ENCODE results near the gene TRERF1. TPM values are rescaled to one million over a fixed set of nuclear protein-coding genes. Genes with fewer than 3 reads are reported as not detected.

TRERF1 gene
- total RNA-seq, 1 experiment from 2014 or later = 22.3 TPM

DNA sequence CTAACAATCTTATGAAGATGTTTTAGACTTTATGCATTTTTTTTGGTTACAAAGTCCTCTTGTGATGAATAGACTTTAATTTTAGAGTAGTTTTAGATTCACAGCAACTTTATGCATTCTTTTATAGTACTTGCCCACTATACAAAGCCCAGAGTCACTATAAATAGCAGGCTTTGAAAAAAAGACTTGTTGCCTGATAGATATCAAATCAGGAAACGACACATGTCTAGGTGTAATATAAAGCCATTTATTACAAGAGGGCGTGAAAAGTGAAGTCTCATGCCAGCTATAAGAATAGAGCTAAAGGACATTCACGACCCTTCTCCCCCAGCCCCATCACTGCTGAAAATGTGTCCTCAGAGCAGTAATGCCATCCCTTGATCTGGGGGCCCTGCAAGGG is 156.0 kb downstream of the TRERF1 start:
- Mint-ChIP-seq H3K9me3 (no peaks in the 10 kb centered on the region), H3K36me3 (peaks cover 15% of the 10 kb centered on the region), H3K27me3 (ENCODE audit: low read depth) (no peaks in the 10 kb centered on the region), H3K27ac (no peak overlapping the region), H3K4me3 (no peak overlapping the region), H3K4me1 (peaks cover 3% of the 10 kb centered on the region)
- no peak for TF ChIP-seq NFE2L1 (CRISPR knock-in tag; IDR thresholded peaks at IDR 0.05)
- TF ChIP-seq TEAD1 (CRISPR knock-in tag; IDR thresholded peaks at IDR 0.05) = no peak
- no peak for TF ChIP-seq ELF4 (CRISPR knock-in tag; IDR thresholded peaks at IDR 0.05; ENCODE audit: low read depth)
- no peak for TF ChIP-seq NR2C2 (CRISPR knock-in tag; IDR thresholded peaks at IDR 0.05)
- TF ChIP-seq, protein P1, sequence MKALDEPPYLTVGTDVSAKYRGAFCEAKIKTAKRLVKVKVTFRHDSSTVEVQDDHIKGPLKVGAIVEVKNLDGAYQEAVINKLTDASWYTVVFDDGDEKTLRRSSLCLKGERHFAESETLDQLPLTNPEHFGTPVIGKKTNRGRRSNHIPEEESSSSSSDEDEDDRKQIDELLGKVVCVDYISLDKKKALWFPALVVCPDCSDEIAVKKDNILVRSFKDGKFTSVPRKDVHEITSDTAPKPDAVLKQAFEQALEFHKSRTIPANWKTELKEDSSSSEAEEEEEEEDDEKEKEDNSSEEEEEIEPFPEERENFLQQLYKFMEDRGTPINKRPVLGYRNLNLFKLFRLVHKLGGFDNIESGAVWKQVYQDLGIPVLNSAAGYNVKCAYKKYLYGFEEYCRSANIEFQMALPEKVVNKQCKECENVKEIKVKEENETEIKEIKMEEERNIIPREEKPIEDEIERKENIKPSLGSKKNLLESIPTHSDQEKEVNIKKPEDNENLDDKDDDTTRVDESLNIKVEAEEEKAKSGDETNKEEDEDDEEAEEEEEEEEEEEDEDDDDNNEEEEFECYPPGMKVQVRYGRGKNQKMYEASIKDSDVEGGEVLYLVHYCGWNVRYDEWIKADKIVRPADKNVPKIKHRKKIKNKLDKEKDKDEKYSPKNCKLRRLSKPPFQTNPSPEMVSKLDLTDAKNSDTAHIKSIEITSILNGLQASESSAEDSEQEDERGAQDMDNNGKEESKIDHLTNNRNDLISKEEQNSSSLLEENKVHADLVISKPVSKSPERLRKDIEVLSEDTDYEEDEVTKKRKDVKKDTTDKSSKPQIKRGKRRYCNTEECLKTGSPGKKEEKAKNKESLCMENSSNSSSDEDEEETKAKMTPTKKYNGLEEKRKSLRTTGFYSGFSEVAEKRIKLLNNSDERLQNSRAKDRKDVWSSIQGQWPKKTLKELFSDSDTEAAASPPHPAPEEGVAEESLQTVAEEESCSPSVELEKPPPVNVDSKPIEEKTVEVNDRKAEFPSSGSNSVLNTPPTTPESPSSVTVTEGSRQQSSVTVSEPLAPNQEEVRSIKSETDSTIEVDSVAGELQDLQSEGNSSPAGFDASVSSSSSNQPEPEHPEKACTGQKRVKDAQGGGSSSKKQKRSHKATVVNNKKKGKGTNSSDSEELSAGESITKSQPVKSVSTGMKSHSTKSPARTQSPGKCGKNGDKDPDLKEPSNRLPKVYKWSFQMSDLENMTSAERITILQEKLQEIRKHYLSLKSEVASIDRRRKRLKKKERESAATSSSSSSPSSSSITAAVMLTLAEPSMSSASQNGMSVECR (CRISPR knock-in tag; IDR thresholded peaks at IDR 0.05; ENCODE audit: borderline replicate concordance) = no peak
- no peak for TF ChIP-seq NR3C1 (CRISPR knock-in tag; conservative IDR thresholded peaks at IDR 0.05; ENCODE audit: low read depth)
- no peak for TF ChIP-seq NFATC4 (CRISPR knock-in tag; IDR thresholded peaks at IDR 0.05)
- TF ChIP-seq NFYB (CRISPR knock-in tag; conservative IDR thresholded peaks at IDR 0.05; ENCODE audit: low read depth) = no peak
- TF ChIP-seq, protein P2, sequence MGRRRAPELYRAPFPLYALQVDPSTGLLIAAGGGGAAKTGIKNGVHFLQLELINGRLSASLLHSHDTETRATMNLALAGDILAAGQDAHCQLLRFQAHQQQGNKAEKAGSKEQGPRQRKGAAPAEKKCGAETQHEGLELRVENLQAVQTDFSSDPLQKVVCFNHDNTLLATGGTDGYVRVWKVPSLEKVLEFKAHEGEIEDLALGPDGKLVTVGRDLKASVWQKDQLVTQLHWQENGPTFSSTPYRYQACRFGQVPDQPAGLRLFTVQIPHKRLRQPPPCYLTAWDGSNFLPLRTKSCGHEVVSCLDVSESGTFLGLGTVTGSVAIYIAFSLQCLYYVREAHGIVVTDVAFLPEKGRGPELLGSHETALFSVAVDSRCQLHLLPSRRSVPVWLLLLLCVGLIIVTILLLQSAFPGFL (CRISPR knock-in tag; IDR thresholded peaks at IDR 0.05; ENCODE audit: borderline replicate concordance) = no peak
- TF ChIP-seq JAZF1 (CRISPR knock-in tag; IDR thresholded peaks at IDR 0.05) = no peak
- TF ChIP-seq, protein P3, sequence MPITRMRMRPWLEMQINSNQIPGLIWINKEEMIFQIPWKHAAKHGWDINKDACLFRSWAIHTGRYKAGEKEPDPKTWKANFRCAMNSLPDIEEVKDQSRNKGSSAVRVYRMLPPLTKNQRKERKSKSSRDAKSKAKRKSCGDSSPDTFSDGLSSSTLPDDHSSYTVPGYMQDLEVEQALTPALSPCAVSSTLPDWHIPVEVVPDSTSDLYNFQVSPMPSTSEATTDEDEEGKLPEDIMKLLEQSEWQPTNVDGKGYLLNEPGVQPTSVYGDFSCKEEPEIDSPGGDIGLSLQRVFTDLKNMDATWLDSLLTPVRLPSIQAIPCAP (CRISPR knock-in tag; IDR thresholded peaks at IDR 0.05) = no peak
- TF ChIP-seq, protein P4, sequence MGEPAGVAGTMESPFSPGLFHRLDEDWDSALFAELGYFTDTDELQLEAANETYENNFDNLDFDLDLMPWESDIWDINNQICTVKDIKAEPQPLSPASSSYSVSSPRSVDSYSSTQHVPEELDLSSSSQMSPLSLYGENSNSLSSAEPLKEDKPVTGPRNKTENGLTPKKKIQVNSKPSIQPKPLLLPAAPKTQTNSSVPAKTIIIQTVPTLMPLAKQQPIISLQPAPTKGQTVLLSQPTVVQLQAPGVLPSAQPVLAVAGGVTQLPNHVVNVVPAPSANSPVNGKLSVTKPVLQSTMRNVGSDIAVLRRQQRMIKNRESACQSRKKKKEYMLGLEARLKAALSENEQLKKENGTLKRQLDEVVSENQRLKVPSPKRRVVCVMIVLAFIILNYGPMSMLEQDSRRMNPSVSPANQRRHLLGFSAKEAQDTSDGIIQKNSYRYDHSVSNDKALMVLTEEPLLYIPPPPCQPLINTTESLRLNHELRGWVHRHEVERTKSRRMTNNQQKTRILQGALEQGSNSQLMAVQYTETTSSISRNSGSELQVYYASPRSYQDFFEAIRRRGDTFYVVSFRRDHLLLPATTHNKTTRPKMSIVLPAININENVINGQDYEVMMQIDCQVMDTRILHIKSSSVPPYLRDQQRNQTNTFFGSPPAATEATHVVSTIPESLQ (CRISPR knock-in tag; IDR thresholded peaks at IDR 0.05) = no peak
- TF ChIP-seq KAT7 (CRISPR knock-in tag; IDR thresholded peaks at IDR 0.05; ENCODE audit: borderline replicate concordance) = no peak
- no peak for TF ChIP-seq ZNF219 (CRISPR knock-in tag; IDR thresholded peaks at IDR 0.05; ENCODE audit: borderline replicate concordance)
- TF ChIP-seq, protein P5, sequence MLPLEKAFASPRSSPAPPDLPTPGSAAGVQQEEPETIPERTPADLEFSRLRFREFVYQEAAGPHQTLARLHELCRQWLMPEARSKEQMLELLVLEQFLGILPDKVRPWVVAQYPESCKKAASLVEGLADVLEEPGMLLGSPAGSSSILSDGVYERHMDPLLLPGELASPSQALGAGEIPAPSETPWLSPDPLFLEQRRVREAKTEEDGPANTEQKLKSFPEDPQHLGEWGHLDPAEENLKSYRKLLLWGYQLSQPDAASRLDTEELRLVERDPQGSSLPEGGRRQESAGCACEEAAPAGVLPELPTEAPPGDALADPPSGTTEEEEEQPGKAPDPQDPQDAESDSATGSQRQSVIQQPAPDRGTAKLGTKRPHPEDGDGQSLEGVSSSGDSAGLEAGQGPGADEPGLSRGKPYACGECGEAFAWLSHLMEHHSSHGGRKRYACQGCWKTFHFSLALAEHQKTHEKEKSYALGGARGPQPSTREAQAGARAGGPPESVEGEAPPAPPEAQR (CRISPR knock-in tag; IDR thresholded peaks at IDR 0.05) = no peak
- no peak for DNase-seq (ENCODE audit: low spot score)
- ChIA-PET POLR2A (no interaction called here), CTCF (no interaction called here)
- no peak for ATAC-seq

DNA sequence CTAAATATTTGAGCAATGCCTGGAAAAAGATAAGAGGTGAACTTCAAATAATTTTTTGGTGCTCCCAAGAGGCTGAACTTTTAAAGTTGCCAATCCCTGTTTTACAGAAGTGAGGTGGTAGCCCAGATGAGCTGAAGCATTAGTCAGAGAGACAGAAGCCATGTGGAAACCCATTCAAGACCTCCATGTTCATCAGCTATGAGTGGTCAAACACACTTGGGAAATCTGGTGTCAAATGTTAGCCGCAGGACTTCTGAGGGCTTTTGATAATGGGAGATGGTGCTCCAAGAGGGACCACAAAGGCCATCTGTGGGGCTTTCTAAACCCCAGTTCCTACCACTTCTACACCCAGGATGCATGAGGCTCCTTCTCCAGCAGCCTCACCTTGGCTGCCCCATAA is 156.5 kb downstream of the TRERF1 start:
- Mint-ChIP-seq H3K4me3 (no peak overlapping the region), H3K36me3 (peaks cover 15% of the 10 kb centered on the region), H3K4me1 (peaks cover 3% of the 10 kb centered on the region), H3K27ac (no peak overlapping the region), H3K9me3 (no peaks in the 10 kb centered on the region), H3K27me3 (ENCODE audit: low read depth) (no peaks in the 10 kb centered on the region)
- ATAC-seq (no peak), DNase-seq (ENCODE audit: low spot score) (no peak)
- no peak for TF ChIP-seq NR1H2 (CRISPR knock-in tag; IDR thresholded peaks at IDR 0.05)
- no peak for TF ChIP-seq GTF2I (CRISPR knock-in tag; conservative IDR thresholded peaks at IDR 0.05)
- TF ChIP-seq JUN (CRISPR knock-in tag; IDR thresholded peaks at IDR 0.05) = no peak
- TF ChIP-seq, protein P6, sequence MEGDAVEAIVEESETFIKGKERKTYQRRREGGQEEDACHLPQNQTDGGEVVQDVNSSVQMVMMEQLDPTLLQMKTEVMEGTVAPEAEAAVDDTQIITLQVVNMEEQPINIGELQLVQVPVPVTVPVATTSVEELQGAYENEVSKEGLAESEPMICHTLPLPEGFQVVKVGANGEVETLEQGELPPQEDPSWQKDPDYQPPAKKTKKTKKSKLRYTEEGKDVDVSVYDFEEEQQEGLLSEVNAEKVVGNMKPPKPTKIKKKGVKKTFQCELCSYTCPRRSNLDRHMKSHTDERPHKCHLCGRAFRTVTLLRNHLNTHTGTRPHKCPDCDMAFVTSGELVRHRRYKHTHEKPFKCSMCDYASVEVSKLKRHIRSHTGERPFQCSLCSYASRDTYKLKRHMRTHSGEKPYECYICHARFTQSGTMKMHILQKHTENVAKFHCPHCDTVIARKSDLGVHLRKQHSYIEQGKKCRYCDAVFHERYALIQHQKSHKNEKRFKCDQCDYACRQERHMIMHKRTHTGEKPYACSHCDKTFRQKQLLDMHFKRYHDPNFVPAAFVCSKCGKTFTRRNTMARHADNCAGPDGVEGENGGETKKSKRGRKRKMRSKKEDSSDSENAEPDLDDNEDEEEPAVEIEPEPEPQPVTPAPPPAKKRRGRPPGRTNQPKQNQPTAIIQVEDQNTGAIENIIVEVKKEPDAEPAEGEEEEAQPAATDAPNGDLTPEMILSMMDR (IDR thresholded peaks at IDR 0.05) = no peak
- no peak for TF ChIP-seq KAT7 (CRISPR knock-in tag; IDR thresholded peaks at IDR 0.05; ENCODE audit: borderline replicate concordance)
- TF ChIP-seq RELA (CRISPR knock-in tag; IDR thresholded peaks at IDR 0.05; ENCODE audit: borderline replicate concordance) = no peak
- TF ChIP-seq NR2C2 (CRISPR knock-in tag; IDR thresholded peaks at IDR 0.05) = no peak
- no peak for TF ChIP-seq ZNF423 (CRISPR knock-in tag; IDR thresholded peaks at IDR 0.05)
- TF ChIP-seq TCF7 (CRISPR knock-in tag; IDR thresholded peaks at IDR 0.05; ENCODE audit: low read depth) = no peak
- no peak for TF ChIP-seq ZNF263 (CRISPR knock-in tag; IDR thresholded peaks at IDR 0.05; ENCODE audit: low read depth)
- ChIA-PET POLR2A (no interaction called here), CTCF (interaction anchor here (1.4 to 1.5 kb wide), 2 partner anchors 14 to 253 kb away, joined by 4 to 5 read pairs; no protein-coding TSS in a partner anchor)

Measured in WTC11 (cell line).